ENCODE results near the gene RBM39. TPM values are rescaled to one million over a fixed set of nuclear protein-coding genes. Genes with fewer than 3 reads are reported as not detected.

Gene RBM39
- total and polyA plus RNA-seq, 2 of the 8 experiments (the other 6 are each of a cell fraction or from before 2014, with no cell fraction given) = 78.0 to 219 TPM

- no peak for TF ChIP-seq HDAC6 (IDR thresholded peaks at IDR 0.05; ENCODE audit: low read depth, low read length)
Measured at GRCh38 chr20:35776513-35777101, 34.5 kb upstream of the RBM39 start (continued).
